ENCODE results near the gene DHRS7C.

GRCh38 chr17:9729735-9730420 lies 61.5 kb downstream of the DHRS7C start:
- TF ChIP-seq CTCF (optimal IDR thresholded peaks at IDR 0.05 in 1 of 3, IDR thresholded peaks at IDR 0.05 in 1 of 3, conservative IDR thresholded peaks at IDR 0.05 in 1 of 3; ENCODE audit: extremely low read depth in 1 of 3, insufficient read depth in 2 of 3, low read length in 3 of 3) = no peak
- no peak for TF ChIP-seq EZH2 (IDR thresholded peaks at IDR 0.05; ENCODE audit: low read length)
